MM.1S (cell line): ENCODE data around the gene SNX27.

Experiments
- EZH2phosphoT487 ChIP-seq: fragments of 300-600 bp; sonication (generic); IDR thresholded peaks from 2 replicates; pipeline ENCODE4 v1.6.1; 2018; ENCODE audit warnings: antibody characterized with exemption, low read length
- TF ChIP-seq, protein P1 (sequence below): fragments of 300-600 bp; sonication (generic); IDR thresholded peaks from 2 replicates; pipeline ENCODE4 v1.5.1; 2016; ENCODE audit warnings: antibody characterized with exemption, low read length, mixed read lengths

DNA sequence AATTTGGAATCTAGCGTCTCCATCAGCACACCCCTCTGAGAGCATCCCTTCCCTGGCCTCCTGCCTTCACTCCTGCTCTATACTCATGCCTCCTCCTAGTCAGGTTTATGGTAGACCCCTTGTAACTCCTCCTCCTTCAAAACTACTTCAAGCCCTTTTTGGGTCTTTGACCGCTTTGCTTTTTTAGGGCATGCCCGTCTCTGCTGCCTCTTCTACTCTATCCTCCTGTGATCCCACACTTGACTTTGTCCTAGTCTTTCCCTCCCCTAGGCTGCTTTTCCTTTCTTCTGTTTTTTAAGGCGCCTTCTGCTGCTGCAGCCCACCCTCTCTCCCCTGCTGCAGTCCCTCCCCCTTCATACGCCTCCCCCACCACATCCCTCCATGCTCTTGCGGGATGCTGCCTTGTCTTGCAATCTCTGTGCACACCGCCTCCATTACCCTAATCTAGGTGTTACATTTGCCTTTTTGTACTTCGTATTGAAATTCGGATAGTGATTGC lies 1.5 kb downstream of the SNX27 start:
- no peak for TF ChIP-seq EZH2phosphoT487
- TF ChIP-seq, protein P1, sequence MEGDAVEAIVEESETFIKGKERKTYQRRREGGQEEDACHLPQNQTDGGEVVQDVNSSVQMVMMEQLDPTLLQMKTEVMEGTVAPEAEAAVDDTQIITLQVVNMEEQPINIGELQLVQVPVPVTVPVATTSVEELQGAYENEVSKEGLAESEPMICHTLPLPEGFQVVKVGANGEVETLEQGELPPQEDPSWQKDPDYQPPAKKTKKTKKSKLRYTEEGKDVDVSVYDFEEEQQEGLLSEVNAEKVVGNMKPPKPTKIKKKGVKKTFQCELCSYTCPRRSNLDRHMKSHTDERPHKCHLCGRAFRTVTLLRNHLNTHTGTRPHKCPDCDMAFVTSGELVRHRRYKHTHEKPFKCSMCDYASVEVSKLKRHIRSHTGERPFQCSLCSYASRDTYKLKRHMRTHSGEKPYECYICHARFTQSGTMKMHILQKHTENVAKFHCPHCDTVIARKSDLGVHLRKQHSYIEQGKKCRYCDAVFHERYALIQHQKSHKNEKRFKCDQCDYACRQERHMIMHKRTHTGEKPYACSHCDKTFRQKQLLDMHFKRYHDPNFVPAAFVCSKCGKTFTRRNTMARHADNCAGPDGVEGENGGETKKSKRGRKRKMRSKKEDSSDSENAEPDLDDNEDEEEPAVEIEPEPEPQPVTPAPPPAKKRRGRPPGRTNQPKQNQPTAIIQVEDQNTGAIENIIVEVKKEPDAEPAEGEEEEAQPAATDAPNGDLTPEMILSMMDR = no peak
